GM19397 (cell line): Measurements from ENCODE around the gene AQR.
"Not testable (repeated sequence)": the region's sequence is repeated elsewhere in the genome, so short reads cannot be mapped to it uniquely, and the experiment has no call there.

Source experiments
- ATAC-seq: cut with Tn5 transposase; IDR thresholded peaks from one replicate; pipeline ENCODE4 v1.9.1; 2021; ENCODE audit warnings: mild to moderate bottlenecking, moderate library complexity; ENCODE audit not compliant: unreplicated experiment

The AQR gene

GRCh38 chr15:34964277-34964676, 5.3 kb downstream of the AQR start:
- ATAC-seq, result no peak

GRCh38 chr15:34953851-34954250, 15.7 kb downstream of the AQR start:
- ATAC-seq, result no peak

GRCh38 chr15:34952481-34952880, 17.1 kb downstream of the AQR start:
- ATAC-seq, result no peak

- no peak for ATAC-seq
Observed at GRCh38 chr15:34951993-34952392, 17.5 kb downstream of the AQR start.

DNA sequence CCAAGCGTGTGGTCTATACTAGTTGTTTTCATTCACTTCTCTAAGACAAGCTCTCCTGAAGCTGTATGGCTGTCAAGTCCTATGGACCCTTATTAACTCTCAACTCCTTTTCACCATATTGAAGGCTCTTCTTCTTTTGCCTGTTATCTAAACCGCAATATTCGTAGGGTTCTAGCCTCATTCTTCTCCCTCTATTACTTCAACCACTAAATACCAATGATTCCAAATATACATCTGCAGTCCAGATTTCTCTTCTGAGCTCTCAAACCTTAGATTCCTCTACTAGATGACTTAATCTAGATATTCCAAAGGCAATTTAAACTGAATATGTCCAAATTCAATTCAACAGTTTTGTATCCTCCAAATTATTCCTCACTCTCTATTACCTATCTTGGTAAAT, 24.6 kb downstream of the AQR start:
- no peak for ATAC-seq

DNA sequence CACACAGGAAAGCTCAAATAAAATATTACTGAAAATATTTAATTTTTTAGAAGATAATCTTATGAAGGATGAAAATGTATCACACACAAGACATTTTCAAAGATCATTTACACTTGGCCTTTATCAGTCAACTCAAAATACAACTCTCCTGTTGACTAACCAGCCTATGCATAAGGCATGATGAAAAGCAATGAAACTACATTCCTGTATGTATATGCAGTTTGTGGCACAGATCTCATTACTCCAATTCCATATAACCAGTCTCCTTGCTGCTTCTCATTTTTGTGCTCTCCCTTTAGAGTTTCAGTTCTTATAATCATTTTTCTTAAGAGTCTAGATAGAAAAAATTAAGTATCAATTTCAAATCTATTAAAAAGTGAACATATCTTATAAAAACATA, 25.8 kb downstream of the AQR start:
- ATAC-seq, result no peak

DNA sequence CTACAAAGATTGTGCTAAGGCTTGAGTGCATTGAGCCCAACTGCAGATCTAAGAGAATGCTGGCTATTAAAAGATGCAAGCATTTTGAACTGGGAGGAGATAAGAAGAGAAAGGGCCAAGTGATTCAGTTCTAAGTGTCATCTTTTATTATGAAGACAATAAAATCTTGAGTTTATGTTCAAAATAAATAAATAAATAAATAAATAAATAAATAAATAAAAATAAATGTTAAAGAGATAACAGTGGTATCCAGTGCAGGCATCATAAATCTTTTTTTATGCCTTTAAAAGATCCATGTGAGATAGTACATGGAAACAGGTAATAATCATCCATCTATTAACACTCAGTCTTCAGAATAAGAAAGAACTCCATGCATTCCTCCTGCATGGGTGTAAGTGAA, 26.3 kb downstream of the AQR start:
- not testable (repeated sequence) for ATAC-seq

DNA sequence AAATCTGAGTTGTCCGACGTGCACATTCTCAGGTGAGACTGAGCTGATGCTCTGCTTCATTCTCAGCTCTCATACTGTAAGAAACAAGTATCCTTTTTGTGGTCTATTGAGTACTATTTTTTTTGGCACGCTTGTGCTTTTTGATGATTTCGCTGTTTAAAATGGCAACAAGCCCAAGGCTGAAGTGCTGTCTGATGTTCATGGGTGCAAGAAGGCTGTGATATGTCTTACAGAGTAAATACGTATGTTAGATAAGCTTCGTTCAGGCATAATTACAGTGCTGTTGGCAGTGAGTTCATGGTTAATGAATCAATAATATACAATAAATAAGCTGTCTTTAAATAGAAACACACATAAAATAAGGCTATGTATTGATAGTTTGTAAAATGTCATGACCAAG, 27.2 kb downstream of the AQR start:
- ATAC-seq, result no peak

- ATAC-seq, result no peak
Observed at GRCh38 chr15:34941831-34942230, 27.7 kb downstream of the AQR start.

DNA sequence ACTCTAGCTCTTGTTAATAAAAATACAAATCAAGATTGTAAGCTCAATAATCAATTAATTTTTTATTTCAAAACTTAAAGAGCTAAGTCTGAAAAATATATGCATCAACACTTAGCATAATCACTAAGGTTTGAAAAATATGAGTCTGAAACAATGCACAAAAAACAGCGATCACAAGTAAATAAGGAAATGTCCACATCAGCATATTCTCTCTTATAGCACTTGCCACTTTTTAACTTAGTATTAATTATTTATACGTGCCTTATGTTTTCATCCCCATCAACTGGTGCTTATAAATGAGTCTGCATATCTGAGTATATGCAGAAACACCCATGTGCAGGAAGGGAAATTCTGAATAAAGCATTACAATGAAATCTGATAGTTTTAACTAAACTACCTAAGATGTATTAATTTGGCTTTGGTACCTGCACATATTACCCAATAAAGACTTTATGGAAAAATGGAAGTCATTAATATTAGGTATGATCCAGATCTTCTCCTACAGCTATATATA, 28.3 kb downstream of the AQR start:
- ATAC-seq, result no peak

DNA sequence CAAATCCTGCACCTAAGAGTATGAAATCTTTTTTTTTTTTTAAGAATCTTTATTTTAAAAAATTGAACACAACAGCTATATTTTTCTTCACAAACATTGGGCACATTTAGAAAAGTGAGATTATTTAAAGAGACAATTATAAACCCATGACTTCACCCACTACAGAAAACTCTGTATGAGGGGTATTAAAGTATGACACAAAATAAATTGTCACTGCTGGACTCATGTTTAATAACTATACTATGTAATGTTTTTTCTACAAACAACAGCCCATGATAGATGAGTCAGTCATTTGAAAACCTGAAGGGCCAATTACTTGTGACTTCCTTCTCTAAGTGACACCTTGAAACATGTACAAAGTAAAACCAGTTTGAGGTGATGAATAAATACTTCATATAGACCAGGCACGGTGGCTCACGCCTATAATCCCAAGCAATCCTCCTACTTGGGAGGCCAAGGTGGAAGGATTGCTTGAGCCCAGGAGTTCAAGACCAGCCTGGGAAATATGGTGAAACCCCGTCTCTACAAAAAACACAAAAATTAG, 36.0 kb downstream of the AQR start:
- no peak for ATAC-seq

DNA sequence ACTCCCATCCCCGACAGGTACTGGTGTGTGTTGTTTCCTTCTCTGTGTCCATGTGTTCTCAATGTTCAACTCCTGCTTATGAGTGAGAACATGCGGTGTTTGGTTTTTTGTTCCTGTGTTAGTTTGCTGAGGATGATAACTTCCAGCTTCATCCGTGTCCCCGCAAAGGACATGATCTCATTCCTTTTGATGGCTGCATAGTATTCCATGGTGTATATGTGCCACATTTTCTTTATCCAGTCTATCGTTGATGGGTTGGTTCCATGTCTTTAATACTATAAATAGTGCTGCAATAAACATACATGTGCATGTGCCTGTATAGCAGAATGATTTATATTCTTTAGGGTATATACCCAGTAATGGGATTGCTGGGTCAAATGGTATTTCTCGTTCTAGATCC, 41.2 kb downstream of the AQR start:
- ATAC-seq, result not testable (repeated sequence)

DNA sequence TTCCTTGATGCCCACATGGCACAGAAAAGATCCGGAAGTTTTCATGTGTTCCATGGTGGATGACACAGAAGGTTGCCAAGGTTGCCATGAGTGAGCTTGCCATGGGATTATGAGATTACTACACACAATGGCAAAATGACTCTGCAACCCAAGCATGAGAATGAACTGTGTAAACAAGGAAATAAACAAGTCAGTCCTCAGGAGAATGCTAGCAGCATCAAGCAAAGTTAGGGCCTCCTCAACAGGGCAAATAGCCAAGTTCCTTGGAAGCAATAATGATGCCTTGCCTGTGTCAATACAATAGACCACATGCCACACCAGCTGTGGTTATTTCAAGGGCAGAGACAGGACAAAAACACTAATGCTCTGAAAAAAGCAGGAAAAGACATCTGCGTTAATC, 41.8 kb downstream of the AQR start:
- no peak for ATAC-seq

DNA sequence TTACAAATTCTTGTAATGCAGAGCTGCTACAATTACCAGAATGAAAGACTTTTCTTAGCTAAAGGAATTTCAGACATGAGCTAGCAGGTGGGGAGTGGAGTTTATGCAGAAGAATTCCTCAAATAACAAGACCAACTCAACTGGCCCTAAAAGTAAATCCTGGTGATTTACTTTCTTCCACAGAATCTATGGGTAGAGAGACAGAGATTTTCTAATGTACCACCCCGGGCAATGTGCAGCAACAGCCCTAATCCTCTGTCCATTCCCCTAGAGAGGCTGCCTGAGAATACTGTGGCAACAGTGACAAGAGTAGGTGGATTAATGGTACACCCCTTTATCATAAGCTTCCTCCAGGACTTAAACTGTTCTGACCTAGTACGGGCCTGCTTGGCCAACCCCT, 55.2 kb downstream of the AQR start:
- no peak for ATAC-seq

- ATAC-seq, result no peak
Observed at GRCh38 chr15:34905047-34905446, 64.5 kb downstream of the AQR start.

- ATAC-seq, result no peak
Observed at GRCh38 chr15:34904527-34904926, 65.0 kb downstream of the AQR start.

DNA sequence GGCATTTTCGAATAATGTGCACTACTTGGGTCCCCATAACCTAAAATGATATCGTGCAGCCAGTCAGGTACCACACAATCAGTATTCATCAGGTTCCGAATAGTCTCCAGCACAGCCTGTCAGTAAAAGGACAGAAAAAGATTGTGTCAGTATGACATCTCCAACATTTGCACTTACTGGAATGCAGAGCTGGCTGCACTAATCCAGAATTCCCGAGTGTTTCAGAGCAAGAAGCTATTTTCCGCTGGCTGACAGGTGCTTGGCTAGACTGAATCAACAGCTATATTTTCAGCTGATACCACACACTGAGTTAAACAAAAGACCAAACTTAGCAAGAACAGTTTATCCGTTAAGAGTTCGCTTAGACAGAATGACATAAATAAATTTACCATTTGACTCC, 68.8 kb downstream of the AQR start:
- ATAC-seq, result no peak

- ATAC-seq, result no peak
Observed at GRCh38 chr15:34896183-34896582, 73.4 kb downstream of the AQR start.

DNA sequence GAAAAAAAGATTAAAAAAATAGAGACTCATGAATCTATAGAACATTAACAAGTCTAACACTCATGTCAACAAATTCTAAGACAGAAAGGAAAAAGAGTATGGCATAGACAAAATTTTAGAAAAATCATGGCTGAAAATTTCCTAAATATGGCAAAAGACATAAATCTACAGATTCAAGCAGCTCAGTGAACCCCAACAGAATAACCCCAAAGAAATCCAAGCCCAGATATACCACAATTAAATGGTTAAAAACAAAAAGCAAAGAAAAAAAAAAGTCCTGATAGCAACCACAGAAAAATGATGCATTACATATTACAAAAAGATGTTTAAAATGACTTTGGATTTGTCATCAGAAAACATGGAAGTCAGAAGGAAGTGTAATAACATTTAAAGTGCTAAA, 75.6 kb downstream of the AQR start:
- no peak for ATAC-seq

- no peak for ATAC-seq
Observed at GRCh38 chr15:34892963-34893591, 76.5 kb downstream of the AQR start.

- ATAC-seq, result no peak
Observed at GRCh38 chr15:34890424-34890823, 79.1 kb downstream of the AQR start.

GRCh38 chr15:34889476-34889875, 80.1 kb downstream of the AQR start:
- ATAC-seq, result no peak

- no peak for ATAC-seq
Observed at GRCh38 chr15:34886134-34886533, 83.4 kb downstream of the AQR start.
